Type B pancreatic cell (in vitro differentiated cells): ENCODE results near the gene TENM3. TPM values are rescaled to one million over a fixed set of nuclear protein-coding genes. Genes with fewer than 3 reads are reported as not detected.

ENCODE experiments used
- DNase-seq: peaks from one replicate; pipeline ENCODE4 v3.0.0; 2021; ENCODE audit warnings: mixed read lengths; ENCODE audit not compliant: unreplicated experiment; ENCODE audit errors: extremely low spot score
- H3K27ac Mint-ChIP-seq: 2 replicates; pipeline ENCODE4 v1.8.0; 2021; ENCODE audit warnings: mild to moderate bottlenecking, mixed read lengths
- H3K27me3 Mint-ChIP-seq: 2 replicates; pipeline ENCODE4 v1.8.0; 2021; ENCODE audit warnings: mixed read lengths
- H3K36me3 Mint-ChIP-seq: 2 replicates; pipeline ENCODE4 v1.8.0; 2021; ENCODE audit warnings: mixed read lengths
- H3K4me1 Mint-ChIP-seq: one replicate; pipeline ENCODE4 v1.8.0; 2021; ENCODE audit warnings: mixed read lengths; ENCODE audit not compliant: unreplicated experiment
- H3K4me3 Mint-ChIP-seq: 2 replicates; pipeline ENCODE4 v1.8.0; 2021; ENCODE audit warnings: mild to moderate bottlenecking, mixed read lengths
- H3K9me3 Mint-ChIP-seq: 2 replicates; pipeline ENCODE4 v1.8.0; 2021; ENCODE audit warnings: mixed read lengths
- total RNA-seq: library from RNA; stranded (reverse); gene quantifications from 2 replicates; pipeline ENCODE4 v1.2.1, GENCODE V29; 2021; ENCODE audit warnings: low replicate concordance
- TF ChIP-seq, protein P1 (sequence below): fragments of 200-600 bp; sonication (generic); conservative IDR thresholded peaks from 2 replicates; pipeline ENCODE4 v1.5.0; 2021; ENCODE audit warnings: antibody characterized with exemption, mild to moderate bottlenecking

Gene TENM3
- total RNA-seq, 1 donor from 2014 or later, result 73.5 TPM

- Mint-ChIP-seq H3K4me3 (no peak overlapping the region), H3K27me3 (no peaks in the 10 kb centered on the region)
- TF ChIP-seq, protein P1, sequence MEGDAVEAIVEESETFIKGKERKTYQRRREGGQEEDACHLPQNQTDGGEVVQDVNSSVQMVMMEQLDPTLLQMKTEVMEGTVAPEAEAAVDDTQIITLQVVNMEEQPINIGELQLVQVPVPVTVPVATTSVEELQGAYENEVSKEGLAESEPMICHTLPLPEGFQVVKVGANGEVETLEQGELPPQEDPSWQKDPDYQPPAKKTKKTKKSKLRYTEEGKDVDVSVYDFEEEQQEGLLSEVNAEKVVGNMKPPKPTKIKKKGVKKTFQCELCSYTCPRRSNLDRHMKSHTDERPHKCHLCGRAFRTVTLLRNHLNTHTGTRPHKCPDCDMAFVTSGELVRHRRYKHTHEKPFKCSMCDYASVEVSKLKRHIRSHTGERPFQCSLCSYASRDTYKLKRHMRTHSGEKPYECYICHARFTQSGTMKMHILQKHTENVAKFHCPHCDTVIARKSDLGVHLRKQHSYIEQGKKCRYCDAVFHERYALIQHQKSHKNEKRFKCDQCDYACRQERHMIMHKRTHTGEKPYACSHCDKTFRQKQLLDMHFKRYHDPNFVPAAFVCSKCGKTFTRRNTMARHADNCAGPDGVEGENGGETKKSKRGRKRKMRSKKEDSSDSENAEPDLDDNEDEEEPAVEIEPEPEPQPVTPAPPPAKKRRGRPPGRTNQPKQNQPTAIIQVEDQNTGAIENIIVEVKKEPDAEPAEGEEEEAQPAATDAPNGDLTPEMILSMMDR, result no peak
Observed at GRCh38 chr4:182288534-182288933, 45.3 kb downstream of the TENM3 start.

DNA sequence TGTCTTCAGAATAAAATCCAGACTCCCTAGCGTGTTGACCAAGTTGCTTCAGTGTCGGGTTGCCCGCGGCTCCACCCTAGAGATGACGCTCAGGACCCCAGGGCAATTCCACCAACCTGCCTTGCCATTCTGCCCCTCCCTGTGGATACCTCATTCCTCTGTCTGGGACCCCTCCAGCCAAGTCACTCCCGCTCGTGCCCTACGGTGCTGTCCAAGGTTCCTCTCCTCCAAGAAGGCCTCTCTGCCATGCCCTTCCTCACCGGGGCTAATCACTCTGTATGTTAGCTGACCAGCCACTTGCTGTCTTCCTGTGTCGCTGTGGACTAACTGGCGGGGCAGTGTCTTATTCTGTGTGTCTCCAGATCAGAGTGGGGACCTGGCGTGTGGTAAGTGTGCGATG, 46.6 kb downstream of the TENM3 start:
- no peak overlapping the region for H3K4me3 Mint-ChIP-seq
- H3K36me3 Mint-ChIP-seq, result peaks cover 8% of the 10 kb centered on the region
- H3K4me1 Mint-ChIP-seq, result no peaks in the 10 kb centered on the region
- no peak for DNase-seq
- H3K27ac Mint-ChIP-seq, result no peak overlapping the region
- no peaks in the 10 kb centered on the region for H3K9me3 Mint-ChIP-seq
- TF ChIP-seq, protein P1, result no peak
- no peaks in the 10 kb centered on the region for H3K27me3 Mint-ChIP-seq

More at GRCh38 chr4:182288534-182288933, 45.3 kb downstream of the TENM3 start:
- H3K27ac Mint-ChIP-seq, result no peak overlapping the region
- H3K4me1 Mint-ChIP-seq, result no peaks in the 10 kb centered on the region
- H3K36me3 Mint-ChIP-seq, result peaks cover 8% of the 10 kb centered on the region
- DNase-seq, result no peak
- H3K9me3 Mint-ChIP-seq, result no peaks in the 10 kb centered on the region

DNA sequence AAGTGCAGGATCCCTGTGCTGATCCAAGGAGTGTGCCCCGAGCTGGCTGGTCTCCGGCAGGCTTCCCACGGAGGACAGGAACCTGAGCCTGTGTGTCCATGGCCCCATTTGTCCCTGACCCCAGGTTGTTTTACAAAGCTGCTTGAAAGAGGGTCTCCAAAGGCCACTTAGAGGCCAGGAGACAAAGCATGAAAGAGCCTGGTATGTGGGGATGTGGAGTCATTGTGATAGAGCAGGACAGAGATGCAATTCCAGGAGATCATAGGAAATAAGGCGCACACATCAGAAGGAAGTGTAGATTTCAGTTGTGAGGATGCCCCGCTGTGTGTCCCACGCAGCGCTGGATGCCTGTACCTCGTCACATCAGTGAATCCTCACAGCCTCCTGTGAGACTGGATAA, 48.0 kb downstream of the TENM3 start:
- Mint-ChIP-seq H3K9me3 (no peaks in the 10 kb centered on the region), H3K36me3 (peaks cover 8% of the 10 kb centered on the region), H3K4me3 (no peak overlapping the region), H3K27ac (no peak overlapping the region), H3K4me1 (no peaks in the 10 kb centered on the region), H3K27me3 (no peaks in the 10 kb centered on the region)
- TF ChIP-seq, protein P1, result no peak
- no peak for DNase-seq

GRCh38 chr4:182291597-182292270, 48.5 kb downstream of the TENM3 start:
- DNase-seq, result no peak
- H3K9me3 Mint-ChIP-seq, result no peaks in the 10 kb centered on the region
- peaks cover 8% of the 10 kb centered on the region for H3K36me3 Mint-ChIP-seq
- TF ChIP-seq, protein P1, result no peak
- H3K27me3 Mint-ChIP-seq, result no peaks in the 10 kb centered on the region
- no peaks in the 10 kb centered on the region for H3K4me1 Mint-ChIP-seq
- no peak overlapping the region for H3K4me3 Mint-ChIP-seq
- no peak overlapping the region for H3K27ac Mint-ChIP-seq

GRCh38 chr4:182292612-182293011, 49.4 kb downstream of the TENM3 start:
- TF ChIP-seq, protein P1, result no peak
- Mint-ChIP-seq H3K4me1 (no peaks in the 10 kb centered on the region), H3K36me3 (peaks cover 8% of the 10 kb centered on the region), H3K27me3 (no peaks in the 10 kb centered on the region), H3K27ac (no peak overlapping the region), H3K4me3 (no peak overlapping the region), H3K9me3 (no peaks in the 10 kb centered on the region)
- no peak for DNase-seq
